AG04450 (cell line): ENCODE measurements around the gene MAVS. TPM values are rescaled to one million over a fixed set of nuclear protein-coding genes. Genes with fewer than 3 reads are reported as not detected.
"Not testable (repeated sequence)": the region's sequence is repeated elsewhere in the genome, so short reads cannot be mapped to it uniquely, and the experiment has no call there.

Experiments
- CTCF ChIA-PET: fragments of 300-600, 350-600 bp; formaldehyde crosslinking; extraction: SDS; loops from one replicate; lab custom pipeline; 2022; ENCODE audit warnings: antibody characterized with exemption, inconsistent platforms; lab: Charles Lee
- POLR2A ChIA-PET: fragments of 350-600 bp; formaldehyde crosslinking; extraction: SDS; loops from one replicate; lab custom pipeline; 2021; ENCODE audit warnings: antibody characterized with exemption, inconsistent platforms; lab: Yijun Ruan, JAX
- DNase-seq: peaks from one replicate; pipeline ENCODE4 v3.0.0-alpha.2; 2011; ENCODE audit warnings: low read depth, low spot score
- H3K27ac ChIP-seq: one replicate; pipeline ENCODE4 v1.5.1; 2012; ENCODE audit warnings: low read depth, low read length, control low read depth
- H3K27me3 ChIP-seq: one replicate; pipeline ENCODE4 v1.6.0; 2012; ENCODE audit warnings: low read length; ENCODE audit not compliant: control insufficient read depth, insufficient read depth
- H3K4me3 ChIP-seq: 2 replicates; pipeline ENCODE4 v1.5.1; 2011; ENCODE audit warnings: mild to moderate bottlenecking, low read depth, low read length, control low read depth
- H3K9me3 ChIP-seq: 2 replicates; pipeline ENCODE4 v1.5.1; 2012; ENCODE audit warnings: low read length; ENCODE audit not compliant: control insufficient read depth, insufficient read depth
- CTCF ChIP-seq: IDR thresholded peaks from 2 replicates; pipeline ENCODE4 v1.5.1; 2011; ENCODE audit warnings: low read depth, low read length, control low read depth, inconsistent platforms
- polyA plus RNA-seq: library from polyadenylated mRNA; depleted of rRNA; stranded (reverse); fragments of >200 nt; gene quantifications from 2 replicates; pipeline ENCODE4 v1.2.3, GENCODE V29; 2011

Gene MAVS
- polyA plus RNA-seq, 1 experiment, result 16.4 TPM

- Histone ChIP-seq H3K9me3 (no peaks in the 10 kb centered on the region; the same call in 1 of the 2 replicates), H3K27me3 (no peaks in the 10 kb centered on the region), H3K27ac (no peak overlapping the region), H3K4me3 (peak overlapping the region; percentile 77)
- DNase-seq, result no peak
- ChIA-PET CTCF (no interaction called here), POLR2A (no interaction called here)
- no peak for TF ChIP-seq CTCF
Measured at GRCh38 chr20:3890999-3891929, 44.6 kb downstream of the MAVS start.

GRCh38 chr20:3894796-3895195, 48.2 kb downstream of the MAVS start:
- no peak for TF ChIP-seq CTCF
- Histone ChIP-seq H3K27me3 (no peaks in the 10 kb centered on the region), H3K27ac (no peak overlapping the region), H3K9me3 (no peaks in the 10 kb centered on the region), H3K4me3 (no peak overlapping the region)
- ChIA-PET POLR2A (no interaction called here), CTCF (interaction anchor here (2.1 kb wide), 1 partner anchor 191 kb away, joined by 7 read pairs; no protein-coding TSS in a partner anchor)
- DNase-seq, result no peak

- Histone ChIP-seq H3K9me3 (no peaks in the 10 kb centered on the region), H3K27me3 (no peaks in the 10 kb centered on the region), H3K27ac (no peak overlapping the region), H3K4me3 (no peak overlapping the region)
- DNase-seq, result no peak
- no peak for TF ChIP-seq CTCF
- CTCF ChIA-PET, result interaction anchor here (0.7 kb wide), 2 partner anchors 191 to 266 kb away, joined by 3 to 5 read pairs; no protein-coding TSS in a partner anchor
- POLR2A ChIA-PET, result no interaction called here
Measured at GRCh38 chr20:3896302-3896701, 49.7 kb downstream of the MAVS start.

GRCh38 chr20:3896853-3897583, 50.4 kb downstream of the MAVS start:
- no peaks in the 10 kb centered on the region for H3K27me3 ChIP-seq
- POLR2A ChIA-PET, result interaction anchor here (0.6 kb wide), 1 partner anchor 28 kb away, joined by 3 read pairs; no protein-coding TSS in a partner anchor
- no peaks in the 10 kb centered on the region for H3K9me3 ChIP-seq
- no peak for TF ChIP-seq CTCF
- no peak overlapping the region for H3K4me3 ChIP-seq
- CTCF ChIA-PET, result no interaction called here
- DNase-seq, result no peak
- no peak overlapping the region for H3K27ac ChIP-seq

- H3K27me3 ChIP-seq, H3K9me3 ChIP-seq, H3K4me3 ChIP-seq, DNase-seq, H3K27ac ChIP-seq, POLR2A ChIA-PET, CTCF ChIA-PET: not testable (repeated sequence)
Measured at GRCh38 chr20:3898181-3898580, 51.5 kb downstream of the MAVS start.
